ENCODE data around the gene POLR3A. TPM values are rescaled to one million over a fixed set of nuclear protein-coding genes. Genes with fewer than 3 reads are reported as not detected.

POLR3A gene
- total RNA-seq, 2 donors from 2014 or later: 28.2 to 28.6 TPM

DNA sequence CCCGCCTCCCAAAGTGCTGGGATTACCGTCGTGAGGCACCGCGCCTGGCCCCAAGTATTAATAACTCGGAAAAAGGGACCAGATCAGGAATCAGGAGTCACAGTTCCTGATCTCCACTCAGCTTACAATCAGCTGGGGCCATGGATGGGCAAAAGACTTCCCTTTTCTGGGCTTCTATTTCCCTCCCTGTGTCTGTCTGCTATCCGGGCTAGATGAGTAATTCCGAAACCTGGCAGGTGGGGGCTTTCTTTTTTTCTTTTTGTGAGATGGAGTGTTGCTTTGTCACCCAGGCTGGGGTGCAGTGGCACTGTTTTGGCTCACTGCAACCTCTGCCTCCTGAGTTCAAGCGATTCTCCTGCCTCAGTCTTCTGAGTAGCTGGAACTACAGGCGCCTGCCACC is 15.9 kb upstream of the POLR3A start:
- Histone ChIP-seq H3K36me3 (ENCODE audit: control insufficient read depth, insufficient read depth, low read length) (peaks cover 26% of the 10 kb centered on the region), H3K9ac (ENCODE audit: extremely low read depth, low read length, poor library complexity, severe bottlenecking) (no peak overlapping the region), H3K4me1 (ENCODE audit: control insufficient read depth, insufficient read depth, low read length) (no peaks in the 10 kb centered on the region), H3K27me3 (ENCODE audit: control insufficient read depth, insufficient read depth, low read length, poor library complexity, severe bottlenecking) (no peaks in the 10 kb centered on the region), H3K9me3 (ENCODE audit: control insufficient read depth, low read length) (no peaks in the 10 kb centered on the region), H3K27ac (ENCODE audit: low read depth, low read length) (no peak overlapping the region), H3K4me3 (ENCODE audit: low read length) (no peak overlapping the region)
- no peaks in the 10 kb centered on the region for H3K27me3 Mint-ChIP-seq (ENCODE audit: insufficient read depth)
- H3K4me3 Mint-ChIP-seq: no peak overlapping the region
- H3K36me3 Mint-ChIP-seq (ENCODE audit: low read depth): peaks cover 26% of the 10 kb centered on the region
- H3K4me1 Mint-ChIP-seq: peaks cover 9% of the 10 kb centered on the region
- WGBS, 2 experiments (ENCODE audit: insufficient coverage in 1 of 2, insufficient read length in 1 of 2): 78 to 83% methylated on average over 8 to 10 of the region's 10 CpGs
- TF ChIP-seq, protein P1, sequence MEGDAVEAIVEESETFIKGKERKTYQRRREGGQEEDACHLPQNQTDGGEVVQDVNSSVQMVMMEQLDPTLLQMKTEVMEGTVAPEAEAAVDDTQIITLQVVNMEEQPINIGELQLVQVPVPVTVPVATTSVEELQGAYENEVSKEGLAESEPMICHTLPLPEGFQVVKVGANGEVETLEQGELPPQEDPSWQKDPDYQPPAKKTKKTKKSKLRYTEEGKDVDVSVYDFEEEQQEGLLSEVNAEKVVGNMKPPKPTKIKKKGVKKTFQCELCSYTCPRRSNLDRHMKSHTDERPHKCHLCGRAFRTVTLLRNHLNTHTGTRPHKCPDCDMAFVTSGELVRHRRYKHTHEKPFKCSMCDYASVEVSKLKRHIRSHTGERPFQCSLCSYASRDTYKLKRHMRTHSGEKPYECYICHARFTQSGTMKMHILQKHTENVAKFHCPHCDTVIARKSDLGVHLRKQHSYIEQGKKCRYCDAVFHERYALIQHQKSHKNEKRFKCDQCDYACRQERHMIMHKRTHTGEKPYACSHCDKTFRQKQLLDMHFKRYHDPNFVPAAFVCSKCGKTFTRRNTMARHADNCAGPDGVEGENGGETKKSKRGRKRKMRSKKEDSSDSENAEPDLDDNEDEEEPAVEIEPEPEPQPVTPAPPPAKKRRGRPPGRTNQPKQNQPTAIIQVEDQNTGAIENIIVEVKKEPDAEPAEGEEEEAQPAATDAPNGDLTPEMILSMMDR (conservative IDR thresholded peaks at IDR 0.05): no peak
- no peak overlapping the region for H3K27ac Mint-ChIP-seq
- peak; percentile 59 for DNase-seq
- H3K9me3 Mint-ChIP-seq: no peaks in the 10 kb centered on the region

GRCh38 chr10:78044699-78045098 is 15.4 kb upstream of the POLR3A start:
- Histone ChIP-seq H3K27me3 (ENCODE audit: control insufficient read depth, insufficient read depth, low read length, poor library complexity, severe bottlenecking) (no peaks in the 10 kb centered on the region), H3K9ac (ENCODE audit: extremely low read depth, low read length, poor library complexity, severe bottlenecking) (no peak overlapping the region), H3K27ac (ENCODE audit: low read depth, low read length) (no peak overlapping the region), H3K4me3 (ENCODE audit: low read length) (no peak overlapping the region), H3K4me1 (ENCODE audit: control insufficient read depth, insufficient read depth, low read length) (no peaks in the 10 kb centered on the region), H3K9me3 (ENCODE audit: control insufficient read depth, low read length) (no peaks in the 10 kb centered on the region), H3K36me3 (ENCODE audit: control insufficient read depth, insufficient read depth, low read length) (peaks cover 31% of the 10 kb centered on the region)
- WGBS, 2 experiments (ENCODE audit: insufficient coverage in 1 of 2, insufficient read length in 1 of 2): 91 to 92% methylated on average over 10 of the region's 10 CpGs
- Mint-ChIP-seq H3K27ac (no peak overlapping the region), H3K36me3 (ENCODE audit: low read depth) (peaks cover 31% of the 10 kb centered on the region), H3K27me3 (ENCODE audit: insufficient read depth) (no peaks in the 10 kb centered on the region), H3K4me3 (no peak overlapping the region), H3K4me1 (peaks cover 9% of the 10 kb centered on the region), H3K9me3 (no peaks in the 10 kb centered on the region)
- no peak for DNase-seq
- TF ChIP-seq, protein P1 (conservative IDR thresholded peaks at IDR 0.05): no peak

DNA sequence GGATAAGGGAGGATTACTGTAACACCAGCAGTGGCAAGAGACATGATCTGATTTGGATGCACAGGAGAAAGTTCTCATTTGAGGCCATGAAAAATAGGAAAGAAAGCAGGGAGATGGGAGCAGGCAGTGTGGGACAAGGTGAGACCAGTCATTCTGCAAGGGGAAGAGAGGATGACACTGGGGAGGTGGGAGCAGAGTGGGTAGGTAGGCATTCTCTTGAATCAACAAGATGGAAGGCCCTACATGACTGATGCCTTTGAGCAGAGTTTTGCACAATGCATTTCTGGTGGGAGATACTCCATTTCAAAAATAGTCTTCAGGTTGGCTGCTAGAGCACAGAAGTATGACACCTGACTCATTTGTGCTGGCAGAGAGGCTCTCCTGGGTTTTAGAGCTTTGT is 14.9 kb upstream of the POLR3A start:
- Mint-ChIP-seq H3K27me3 (ENCODE audit: insufficient read depth) (no peaks in the 10 kb centered on the region), H3K9me3 (no peaks in the 10 kb centered on the region), H3K27ac (no peak overlapping the region), H3K4me3 (no peak overlapping the region), H3K36me3 (ENCODE audit: low read depth) (peaks cover 37% of the 10 kb centered on the region), H3K4me1 (peaks cover 11% of the 10 kb centered on the region)
- H3K4me1 ChIP-seq (ENCODE audit: control insufficient read depth, insufficient read depth, low read length): peaks cover 1% of the 10 kb centered on the region
- no peak overlapping the region for H3K4me3 ChIP-seq (ENCODE audit: low read length)
- no peaks in the 10 kb centered on the region for H3K27me3 ChIP-seq (ENCODE audit: control insufficient read depth, insufficient read depth, low read length, poor library complexity, severe bottlenecking)
- H3K27ac ChIP-seq (ENCODE audit: low read depth, low read length): no peak overlapping the region
- H3K9me3 ChIP-seq (ENCODE audit: control insufficient read depth, low read length): no peaks in the 10 kb centered on the region
- peaks cover 36% of the 10 kb centered on the region for H3K36me3 ChIP-seq (ENCODE audit: control insufficient read depth, insufficient read depth, low read length)
- TF ChIP-seq, protein P1 (conservative IDR thresholded peaks at IDR 0.05): no peak
- DNase-seq: no peak
- no peak overlapping the region for H3K9ac ChIP-seq (ENCODE audit: extremely low read depth, low read length, poor library complexity, severe bottlenecking)
